GM21717 (cell line): ENCODE data around the gene HAUS6.
A peak's percentile ranks its signal among the peaks of the same experiment; 100 is the strongest.
"Not testable (repeated sequence)": the region's sequence is repeated elsewhere in the genome, so short reads cannot be mapped to it uniquely, and the experiment has no call there.

Experiments
- ATAC-seq: cut with Tn5 transposase; IDR thresholded peaks from one replicate; pipeline ENCODE4 v1.9.1; 2021; ENCODE audit warnings: mild to moderate bottlenecking, moderate library complexity; ENCODE audit not compliant: unreplicated experiment

Gene HAUS6

DNA sequence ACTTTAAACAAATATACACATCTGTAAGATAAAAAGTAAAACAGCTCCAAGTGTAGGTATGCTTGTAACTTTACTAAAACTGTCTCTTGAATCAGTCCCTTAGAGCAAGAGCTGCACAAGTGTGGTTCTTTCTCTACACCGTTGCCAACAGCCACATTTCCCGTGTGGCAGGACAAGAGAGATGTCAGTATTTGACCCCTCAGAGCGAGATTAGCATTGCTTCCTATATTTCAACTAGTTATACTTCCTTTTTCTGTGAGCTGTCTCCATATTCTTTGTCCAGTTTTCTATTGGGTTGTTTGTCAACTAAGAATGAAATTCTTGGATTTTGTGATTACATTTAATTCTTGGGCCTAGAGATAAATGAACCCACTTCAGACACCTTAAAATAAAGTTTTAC, 16.5 kb upstream of the HAUS6 start:
- no peak for ATAC-seq

DNA sequence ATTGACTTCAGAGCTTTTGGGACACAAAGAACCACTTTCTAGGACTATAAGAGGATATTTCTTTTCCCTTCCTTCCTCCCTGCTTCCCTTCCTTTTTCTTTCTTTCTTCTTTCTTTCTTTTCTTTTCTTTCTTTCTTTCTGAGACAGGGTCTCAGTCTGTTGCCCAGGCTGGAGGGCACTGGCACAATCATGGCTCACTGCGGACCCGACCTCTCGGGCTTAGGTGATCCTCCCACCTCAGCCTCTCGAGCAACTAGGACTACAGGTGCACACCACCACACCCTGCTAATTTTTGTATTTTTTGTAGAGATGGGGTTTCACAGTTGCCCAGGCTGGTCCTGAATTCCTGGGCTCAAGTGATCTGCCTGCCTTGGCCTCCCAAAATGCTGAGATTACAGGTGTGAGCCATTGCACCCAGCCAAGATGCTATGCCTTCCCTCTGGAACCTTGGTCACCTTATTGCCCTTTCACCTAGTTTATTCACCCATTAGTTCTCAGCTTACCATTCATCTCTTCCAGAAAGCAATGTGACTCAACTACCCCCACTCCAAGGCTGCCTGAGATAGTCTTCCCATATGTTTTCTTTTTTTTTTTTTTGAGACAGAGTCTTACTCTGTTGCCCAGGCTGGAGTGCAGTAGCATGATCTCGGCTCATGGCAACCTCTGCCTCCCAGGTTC, 14.5 kb upstream of the HAUS6 start:
- no peak for ATAC-seq

DNA sequence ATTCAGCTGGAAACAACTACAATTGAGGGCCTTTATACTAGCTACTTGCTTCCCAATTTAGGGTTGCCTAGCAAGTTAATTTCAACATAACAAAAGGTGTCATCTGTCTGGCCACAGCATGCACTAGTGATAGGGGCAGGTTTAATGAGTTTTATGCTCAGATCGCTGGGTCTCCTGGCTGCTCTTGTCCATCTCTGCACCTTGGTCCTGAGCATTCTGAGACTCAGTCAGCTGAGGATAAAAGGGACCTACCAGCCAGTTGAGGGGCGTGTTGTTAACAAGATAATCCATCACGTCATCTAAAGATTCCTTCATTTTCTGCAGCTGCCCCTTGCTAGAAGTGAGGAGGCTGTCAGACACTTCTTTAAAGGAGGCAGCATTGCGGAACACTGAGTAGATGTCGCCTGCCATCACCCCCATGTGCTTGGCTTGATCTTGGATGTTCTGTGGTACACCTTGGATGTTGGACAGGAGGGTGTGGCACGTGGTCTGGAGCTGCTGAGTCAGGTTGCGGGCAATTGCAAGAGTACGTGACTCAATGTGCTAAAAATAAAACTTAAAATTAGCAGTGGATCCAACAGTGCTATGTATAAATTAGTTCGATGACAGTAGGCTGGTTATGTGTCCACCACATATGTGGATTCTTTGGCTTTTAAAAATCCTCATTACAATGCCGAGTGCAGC, 13.5 kb upstream of the HAUS6 start:
- no peak for ATAC-seq

DNA sequence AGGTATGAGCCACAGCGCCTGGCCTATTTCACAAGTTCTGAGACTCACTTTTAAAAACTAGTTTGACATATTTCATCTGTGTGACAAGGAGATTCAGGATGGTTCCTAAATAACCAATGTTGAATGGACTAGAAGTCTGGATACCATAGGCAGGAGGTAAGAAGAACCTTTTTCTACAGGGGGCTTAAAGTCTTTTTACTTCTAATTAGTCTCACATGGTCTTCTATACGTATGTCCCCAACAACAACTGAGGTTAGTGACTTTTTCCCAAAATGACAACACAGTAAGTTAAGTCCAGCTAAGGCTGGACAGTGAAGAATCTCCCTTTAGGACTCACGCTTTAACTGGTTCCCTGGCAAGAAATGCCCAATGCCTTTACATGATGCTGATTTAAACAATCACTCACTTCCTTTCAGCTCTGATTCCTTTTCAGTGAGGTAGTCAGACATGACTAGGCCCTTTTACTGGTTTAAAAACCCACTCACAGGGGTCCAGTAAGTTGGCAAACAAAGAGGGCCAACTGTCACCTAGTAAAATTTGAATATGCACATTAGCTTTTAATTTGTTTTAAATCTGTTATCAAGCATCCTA, 12.1 kb upstream of the HAUS6 start:
- no peak for ATAC-seq

DNA sequence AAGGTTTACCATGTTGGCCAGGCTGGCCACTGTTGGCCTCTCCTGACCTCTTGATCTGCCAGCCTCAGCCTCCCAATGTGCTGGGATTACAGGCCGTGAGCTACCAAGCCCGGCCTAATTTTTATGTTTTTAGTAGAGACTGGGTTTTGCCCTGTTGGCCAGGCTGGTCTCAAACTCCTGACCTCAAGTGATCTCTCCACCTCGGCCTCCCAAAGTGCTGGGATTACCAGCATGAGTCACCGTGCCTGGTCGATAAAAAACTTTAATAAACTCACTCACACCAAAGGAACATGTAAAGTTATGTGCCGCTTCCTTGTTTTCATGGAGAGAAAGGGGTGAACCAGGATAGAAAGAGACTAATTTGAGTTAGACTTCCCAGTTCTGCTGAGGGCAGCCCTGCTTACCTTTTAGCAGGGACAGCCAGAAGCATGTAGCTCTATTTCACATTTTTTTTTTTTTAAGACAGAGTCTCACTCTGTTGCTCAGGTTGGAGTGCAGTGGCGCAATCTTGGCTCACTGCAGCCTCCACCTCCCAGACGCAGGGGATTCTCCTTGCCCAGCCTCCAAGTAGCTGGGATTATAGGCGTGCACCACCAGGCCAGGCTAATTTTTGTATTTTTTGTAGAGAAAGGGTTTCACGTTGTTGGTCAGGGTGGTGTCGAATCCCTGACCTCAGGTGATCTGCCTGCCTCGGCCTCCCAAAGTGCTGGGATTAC, 11.4 kb upstream of the HAUS6 start:
- ATAC-seq = no peak

DNA sequence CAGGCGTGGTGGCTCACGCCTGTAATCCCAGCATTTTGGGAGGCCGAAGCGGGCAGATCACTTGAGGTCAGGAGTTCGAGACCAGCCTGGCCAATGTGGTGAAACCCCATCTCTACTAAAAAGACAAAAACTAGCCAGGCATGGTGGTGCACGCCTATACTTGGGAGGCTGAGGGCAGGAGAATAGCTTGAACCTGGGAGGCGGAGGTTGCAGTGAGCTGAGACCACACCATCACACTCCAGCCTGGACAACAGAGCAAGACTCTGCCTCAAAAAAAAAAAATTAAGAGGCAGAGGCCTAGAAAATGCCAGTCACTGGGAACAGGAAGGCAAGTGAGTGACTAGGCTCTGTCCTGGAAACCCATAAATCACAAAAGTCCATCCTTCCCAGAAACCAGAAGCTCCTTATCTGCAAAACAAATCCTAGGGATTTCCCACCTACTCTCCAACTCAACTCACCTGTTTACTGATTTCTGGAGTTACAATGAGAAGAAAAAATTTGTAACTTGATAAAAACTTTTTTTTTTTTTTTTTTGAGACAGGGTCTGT, 10.4 kb upstream of the HAUS6 start:
- ATAC-seq = not testable (repeated sequence)

DNA sequence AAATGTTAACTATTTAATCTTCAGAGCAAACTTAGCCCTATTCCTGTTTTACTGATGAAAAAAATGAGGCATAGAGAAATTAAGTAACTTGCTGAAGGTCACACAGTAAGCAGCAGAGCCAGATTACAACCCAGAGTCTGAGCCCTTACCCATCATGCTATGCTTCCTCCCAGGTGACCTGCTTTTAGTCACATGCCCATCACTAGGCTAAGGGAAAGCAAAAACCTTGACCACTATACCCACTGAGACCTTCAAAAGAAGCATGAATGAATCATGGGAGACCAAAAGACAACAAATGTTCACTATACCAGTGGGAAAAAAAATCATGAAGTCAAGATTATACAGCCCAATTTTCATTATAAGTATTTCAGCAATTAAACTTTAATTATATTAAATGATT, 5.3 kb upstream of the HAUS6 start:
- ATAC-seq = no peak

DNA sequence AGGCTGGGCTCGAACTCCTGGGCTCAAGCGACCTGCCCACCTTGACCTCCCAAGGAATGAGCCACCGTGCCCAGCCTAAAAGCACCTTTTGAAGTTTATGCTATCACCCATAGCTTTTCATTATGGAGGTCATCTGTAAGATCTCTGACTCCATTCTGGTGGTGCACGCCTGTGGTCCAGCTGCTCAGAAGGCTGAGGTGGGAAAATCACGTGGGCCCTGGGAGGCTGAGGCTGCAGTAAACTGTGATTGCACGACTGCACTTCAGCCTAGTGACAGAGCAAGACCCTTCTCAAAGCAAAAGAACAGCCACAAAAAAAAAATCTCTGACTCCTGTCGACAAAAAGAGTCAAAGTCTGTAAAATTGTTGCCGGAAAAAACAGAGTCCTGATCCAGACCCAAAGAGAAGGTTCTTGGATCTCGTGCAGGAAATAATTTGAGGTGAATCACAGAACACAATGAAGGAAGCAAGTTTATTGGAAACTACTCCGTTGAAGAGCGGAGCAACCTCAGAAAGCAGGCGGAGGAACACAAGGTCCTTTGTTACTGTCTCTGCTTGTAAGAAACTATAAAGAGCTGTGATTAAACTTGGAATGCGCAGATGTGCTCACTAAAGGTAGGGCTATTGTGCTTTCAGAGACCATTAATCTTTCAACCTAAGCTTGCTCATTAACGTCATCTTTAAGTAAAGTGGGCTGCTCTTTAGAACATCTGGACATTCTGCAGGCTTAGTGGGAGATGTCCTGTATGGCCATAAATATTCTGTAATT, 2.0 kb upstream of the HAUS6 start:
- no peak for ATAC-seq

DNA sequence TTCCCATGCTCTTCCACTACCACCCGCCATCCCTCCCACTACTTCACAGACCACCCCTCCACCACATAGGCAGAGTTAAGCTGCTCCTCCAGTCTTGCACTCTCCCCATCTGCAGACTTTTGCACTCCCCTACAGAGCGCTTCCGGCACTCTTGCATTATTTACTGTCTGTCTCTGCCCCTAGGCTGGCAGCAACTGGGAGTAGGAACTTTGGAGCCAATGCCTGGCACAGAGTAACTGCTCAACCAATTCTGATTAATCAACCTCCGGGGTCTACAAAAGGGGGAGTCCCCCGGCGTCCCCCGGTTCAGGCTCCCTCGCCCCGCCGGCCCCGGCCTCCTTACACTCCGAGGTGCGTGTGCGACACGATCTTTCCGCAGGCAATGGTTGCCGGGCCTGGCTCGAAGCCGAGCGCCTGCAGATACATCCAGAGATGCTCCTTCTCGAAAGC, 498 bp downstream of the HAUS6 start:
- ATAC-seq = peak; percentile 35

DNA sequence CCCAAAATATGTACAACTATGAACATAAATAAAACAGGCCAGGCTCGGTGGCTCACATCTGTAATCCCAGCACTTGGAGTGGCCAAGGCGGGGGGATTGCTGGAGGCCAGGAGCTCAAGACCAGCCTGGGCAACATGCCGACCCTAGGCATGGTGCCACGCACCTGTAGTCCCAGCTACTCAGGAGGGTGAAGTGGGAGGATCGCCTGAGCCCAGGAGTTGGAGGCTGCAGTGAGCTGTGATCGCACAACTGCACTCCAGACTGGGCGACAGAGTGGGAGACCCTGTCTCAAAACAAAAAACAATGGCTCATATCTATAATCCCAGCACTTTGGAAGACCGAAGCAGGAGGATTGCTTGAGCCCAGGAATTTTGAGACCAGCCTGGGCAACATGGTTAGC, 1.5 kb downstream of the HAUS6 start:
- no peak for ATAC-seq

DNA sequence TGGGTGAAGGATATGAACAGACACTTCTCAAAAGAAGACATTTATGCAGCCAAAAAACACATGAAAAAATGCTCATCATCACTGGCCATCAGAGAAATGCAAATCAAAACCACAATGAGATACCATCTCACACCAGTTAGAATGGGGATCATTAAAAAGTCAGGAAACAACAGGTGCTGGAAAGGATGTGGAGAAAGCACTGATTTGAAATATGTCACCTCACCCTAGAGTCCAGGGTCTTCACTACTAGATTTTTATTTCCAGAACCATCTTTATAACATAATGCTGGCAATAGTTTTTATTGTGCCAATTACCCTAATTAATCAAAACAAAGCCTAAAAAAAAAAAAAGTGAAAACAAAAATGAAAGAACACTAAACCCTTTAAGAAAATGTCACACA, 5.3 kb downstream of the HAUS6 start:
- not testable (repeated sequence) for ATAC-seq

DNA sequence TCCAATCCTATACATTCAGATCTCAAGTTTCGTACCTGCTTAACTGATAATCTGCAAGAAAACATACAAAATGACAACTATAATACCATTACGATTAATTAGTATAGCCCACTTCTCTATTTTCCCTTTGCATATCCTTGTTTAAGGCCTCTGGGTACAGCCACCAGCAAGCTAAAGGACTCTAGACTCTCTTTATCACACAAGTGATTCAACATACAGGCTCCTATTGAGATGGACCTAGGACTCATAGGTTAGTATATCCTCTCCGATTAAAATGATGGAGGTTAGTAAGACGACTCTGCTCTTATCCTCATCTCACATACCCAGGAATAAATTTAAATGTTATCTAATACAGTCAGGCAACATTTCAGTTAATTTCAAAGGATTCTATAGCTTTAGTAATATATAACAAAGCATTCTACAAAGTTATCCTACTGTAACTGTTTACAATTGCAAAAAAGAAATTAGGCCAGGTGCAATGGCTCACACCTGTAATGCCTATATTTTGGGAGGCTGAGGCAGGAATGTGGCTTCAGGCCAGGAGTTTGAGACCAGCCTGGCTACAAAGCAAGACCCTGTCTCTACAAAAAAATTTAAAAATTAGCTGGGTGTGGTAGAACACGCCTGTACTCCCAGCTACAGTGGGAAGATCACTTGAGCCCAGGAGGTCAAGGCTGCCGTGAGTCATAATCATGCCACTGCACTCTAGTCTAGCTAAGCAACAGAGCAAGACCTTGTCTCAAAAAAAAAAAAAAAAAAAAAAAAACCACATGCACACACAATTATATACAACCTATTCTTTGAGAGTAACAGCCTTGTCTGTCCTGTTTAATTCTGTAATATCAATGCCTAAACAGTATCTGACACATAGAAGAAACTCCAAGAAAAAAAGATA, 15.4 kb downstream of the HAUS6 start:
- no peak for ATAC-seq

DNA sequence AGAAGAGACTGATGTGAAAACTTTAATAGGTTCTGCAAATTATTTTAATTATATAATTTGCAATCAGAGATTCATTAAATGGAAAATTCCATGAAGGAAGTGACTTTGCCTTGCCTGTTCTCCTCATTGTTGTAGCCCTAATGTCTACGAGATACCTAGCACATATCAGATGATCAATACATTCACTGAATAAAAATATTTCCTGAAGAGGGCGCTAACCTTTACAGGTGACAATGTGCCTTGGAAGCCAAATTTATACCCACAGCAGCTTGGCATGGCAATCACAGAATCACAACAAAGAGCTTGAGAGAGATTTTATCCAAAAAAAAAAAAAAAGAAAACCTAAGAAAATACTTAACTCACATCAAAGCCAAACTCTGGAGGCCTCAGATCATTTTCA, 17.4 kb downstream of the HAUS6 start:
- ATAC-seq = no peak

DNA sequence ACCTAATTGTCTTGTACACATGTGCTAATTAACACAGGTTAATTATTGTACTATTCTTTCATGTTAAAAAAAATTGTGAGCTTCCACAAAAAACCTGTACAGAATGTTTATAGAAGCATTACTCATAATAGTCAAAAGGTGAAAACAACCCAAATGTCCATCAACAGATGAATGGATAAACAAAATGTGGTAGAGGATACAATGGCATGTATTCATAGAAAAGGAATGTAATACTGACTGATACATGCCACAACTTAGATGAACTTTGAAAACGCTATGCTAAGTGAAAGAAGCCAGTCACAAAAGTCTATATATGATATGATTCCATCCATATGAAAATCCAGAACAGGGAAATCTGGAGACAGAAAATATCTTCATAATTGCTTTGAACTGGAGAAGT, 27.9 kb downstream of the HAUS6 start:
- no peak for ATAC-seq

DNA sequence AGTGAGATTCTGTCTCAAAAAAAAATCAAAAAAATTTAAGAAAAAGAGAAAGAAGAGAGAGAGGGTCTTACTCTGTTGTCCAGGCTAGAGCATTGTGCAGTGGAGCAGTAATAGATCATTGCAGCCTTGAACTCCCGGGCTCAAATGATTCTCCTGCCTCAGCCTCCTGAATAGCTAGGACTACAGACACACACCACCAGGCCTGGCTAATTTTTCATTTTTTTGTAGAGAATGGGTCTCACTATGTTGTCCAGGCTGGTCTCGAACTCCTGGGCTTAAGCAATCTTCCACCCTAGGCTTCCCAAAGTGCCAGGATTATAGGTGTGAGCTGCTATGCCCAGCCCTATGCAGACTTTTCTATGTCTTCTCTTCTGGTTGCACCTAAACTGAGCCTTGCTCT, 28.5 kb downstream of the HAUS6 start:
- ATAC-seq = no peak

DNA sequence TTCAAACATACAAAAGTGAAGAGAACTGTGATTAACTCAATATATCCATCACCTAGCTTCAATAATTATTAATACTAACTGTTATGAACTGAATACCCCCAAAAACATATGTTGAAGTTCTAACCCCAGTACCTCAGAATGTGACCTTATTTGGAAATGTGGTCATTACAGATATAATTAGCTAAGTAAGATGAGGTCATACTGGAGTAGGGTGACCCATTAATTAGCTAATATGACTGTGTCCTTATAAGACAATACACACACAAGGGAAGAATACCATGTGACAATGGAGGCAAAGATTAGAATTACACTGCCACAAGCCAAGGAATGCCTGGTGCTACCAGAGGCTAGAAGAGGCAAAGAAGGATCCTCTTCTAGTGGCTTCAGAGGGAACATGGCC, 45.7 kb downstream of the HAUS6 start:
- ATAC-seq = no peak

DNA sequence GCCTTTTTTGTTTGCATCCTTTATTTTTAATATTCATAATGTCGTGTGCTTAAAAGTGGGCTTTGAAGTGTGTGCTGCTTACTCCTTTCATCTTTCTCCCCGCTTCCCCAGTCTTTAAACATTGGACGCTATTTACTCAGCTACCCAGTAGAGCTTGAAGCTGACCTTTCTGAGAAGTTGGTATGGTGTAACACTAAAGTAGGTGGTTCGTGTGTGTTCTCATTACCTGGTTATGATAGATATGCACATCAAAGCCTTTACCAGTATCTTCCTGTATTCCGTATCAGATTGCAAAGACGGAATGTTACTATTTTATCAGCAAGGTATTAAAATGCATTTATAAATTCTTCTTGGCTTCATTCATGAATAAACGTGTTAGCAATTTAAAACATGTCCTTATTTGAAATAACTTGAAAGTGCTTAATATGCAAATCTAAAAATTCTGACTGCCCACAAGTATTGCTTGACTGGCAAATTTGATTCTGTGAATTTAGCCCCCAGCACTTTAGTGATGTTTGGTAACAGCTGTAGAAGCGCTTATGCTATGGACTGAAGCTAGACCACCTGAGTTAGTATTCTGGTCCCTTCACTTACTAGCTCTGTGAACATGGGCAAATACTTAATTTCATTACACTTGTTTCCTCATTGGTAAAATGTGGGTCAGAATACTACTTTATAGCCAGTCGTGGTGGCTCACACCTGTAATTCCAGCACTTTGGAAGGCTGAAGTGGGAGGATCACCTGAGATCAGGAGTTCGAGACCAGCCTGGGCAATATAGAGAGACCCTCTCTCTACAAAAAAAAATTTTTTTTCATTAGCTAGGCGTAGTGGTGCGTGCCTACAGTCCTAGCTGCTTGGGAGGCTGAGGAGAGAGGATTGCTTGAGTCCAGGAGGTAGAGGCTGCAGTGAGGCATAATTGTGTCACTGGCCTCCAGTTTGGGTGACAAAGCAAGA, 51.8 kb downstream of the HAUS6 start:
- ATAC-seq = no peak

DNA sequence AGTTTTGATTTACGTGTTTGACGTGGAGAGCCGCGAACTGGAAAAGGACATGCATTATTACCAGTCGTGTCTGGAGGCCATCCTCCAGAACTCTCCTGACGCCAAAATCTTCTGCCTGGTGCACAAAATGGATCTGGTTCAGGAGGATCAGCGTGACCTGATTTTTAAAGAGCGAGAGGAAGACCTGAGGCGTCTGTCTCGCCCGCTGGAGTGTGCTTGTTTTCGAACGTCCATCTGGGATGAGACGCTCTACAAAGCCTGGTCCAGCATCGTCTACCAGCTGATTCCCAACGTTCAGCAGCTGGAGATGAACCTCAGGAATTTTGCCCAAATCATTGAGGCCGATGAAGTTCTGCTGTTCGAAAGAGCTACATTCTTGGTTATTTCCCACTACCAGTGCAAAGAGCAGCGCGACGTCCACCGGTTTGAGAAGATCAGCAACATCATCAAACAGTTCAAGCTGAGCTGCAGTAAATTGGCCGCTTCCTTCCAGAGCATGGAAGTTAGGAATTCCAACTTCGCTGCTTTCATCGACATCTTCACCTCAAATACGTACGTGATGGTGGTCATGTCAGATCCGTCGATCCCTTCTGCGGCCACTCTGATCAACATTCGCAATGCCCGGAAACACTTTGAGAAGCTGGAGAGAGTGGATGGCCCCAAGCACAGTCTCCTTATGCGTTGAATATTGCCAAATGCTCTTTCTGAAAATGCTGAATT, 52.6 kb downstream of the HAUS6 start:
- peak; percentile 2 for ATAC-seq
